GM04504 (cell line): ENCODE data around the gene ATP8B4.
A peak's percentile ranks its signal among the peaks of the same experiment; 100 is the strongest.

Source experiments
- DNase-seq: peaks from one replicate; pipeline ENCODE4 v3.0.0-alpha.2; 2012; ENCODE audit warnings: low read depth

ATP8B4 gene

DNA sequence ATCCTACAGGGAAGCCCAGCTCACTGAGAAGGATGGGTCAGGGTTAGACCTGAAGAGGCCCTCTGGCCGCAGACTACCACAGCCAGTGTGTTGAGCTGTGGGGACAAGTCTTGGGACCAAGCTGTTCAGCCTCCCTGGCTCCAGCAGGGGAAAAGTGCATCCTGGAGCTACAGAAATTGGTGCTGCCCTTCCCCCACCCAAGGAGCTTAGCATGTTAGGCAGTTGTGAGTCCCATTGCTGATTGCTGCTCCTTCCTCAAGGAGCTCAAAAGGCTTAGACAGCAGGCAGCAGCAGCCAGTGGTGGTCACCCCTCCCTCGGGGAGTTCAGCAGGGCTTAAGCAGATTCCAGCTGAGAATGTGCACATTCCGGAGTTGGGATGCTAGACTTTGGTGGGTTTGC lies 165.6 kb downstream of the ATP8B4 start:
- no peak for DNase-seq

DNA sequence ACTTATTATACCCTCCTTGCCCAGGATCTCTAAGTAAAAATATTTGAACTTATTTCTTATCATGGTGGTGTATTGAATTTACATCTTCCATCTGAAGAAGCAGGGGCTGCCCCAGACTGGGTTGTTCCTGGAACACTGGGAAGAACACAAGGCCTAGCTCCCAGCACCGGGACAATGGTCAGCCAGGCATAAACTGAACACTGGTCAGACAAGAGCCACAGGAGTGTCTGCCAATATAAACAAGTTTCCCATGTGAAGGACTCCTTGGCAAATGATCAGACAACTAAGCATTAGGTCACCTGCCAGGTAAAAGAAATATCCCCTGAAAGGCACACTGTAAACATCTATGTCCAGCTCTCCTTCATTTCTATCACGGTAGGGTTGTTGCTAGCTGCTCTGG lies 172.4 kb downstream of the ATP8B4 start:
- DNase-seq: no peak

DNA sequence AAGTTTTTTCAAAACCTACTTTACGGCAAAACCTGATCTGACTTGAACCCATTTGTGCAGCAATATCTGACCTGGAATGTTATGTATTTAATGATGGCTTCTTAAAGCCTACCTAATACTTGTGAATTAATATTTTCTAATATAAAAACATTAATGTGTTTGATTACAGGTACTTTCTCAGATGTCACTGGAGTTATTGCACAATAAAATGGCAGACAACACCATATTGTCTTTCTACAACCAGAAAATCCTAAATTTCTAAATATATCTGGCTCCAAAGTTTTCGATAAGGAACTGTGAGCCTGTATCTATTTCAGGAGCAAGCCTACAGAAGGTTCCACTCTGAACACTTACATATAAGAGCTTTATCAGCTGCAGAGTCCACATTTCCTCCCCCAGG lies 184.5 kb downstream of the ATP8B4 start:
- no peak for DNase-seq

DNA sequence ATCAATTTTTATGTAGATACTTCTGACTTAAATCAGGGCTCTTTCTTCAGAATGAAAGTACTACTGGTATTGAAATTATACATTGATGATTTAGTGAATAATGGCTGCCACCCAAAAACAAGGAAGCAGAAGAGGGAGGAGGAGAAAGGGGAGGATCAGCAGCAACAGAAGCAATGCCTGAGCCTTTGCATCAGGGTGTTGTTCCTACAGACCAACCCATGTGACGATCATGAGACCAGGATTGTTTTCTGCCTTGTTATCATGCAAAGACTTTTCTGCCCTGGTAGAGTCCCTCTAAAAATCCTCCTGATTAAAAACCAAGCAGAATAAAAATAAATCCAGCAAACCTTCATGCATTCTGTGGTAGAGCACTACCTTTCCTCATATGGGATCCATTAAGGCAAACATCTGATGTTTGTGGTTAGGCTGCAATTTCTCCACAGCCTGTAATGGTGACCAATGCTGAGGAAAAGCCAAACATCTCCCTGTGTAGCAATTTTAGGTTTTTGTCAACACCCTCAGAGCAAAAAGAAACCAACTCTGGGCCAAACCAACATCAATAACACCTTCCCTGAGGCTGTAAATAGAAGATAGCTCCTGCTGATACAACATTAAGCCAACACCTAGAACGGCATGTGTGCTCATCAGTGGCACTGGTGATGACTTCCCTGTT lies 191.7 kb downstream of the ATP8B4 start:
- DNase-seq: peak; percentile 91

DNA sequence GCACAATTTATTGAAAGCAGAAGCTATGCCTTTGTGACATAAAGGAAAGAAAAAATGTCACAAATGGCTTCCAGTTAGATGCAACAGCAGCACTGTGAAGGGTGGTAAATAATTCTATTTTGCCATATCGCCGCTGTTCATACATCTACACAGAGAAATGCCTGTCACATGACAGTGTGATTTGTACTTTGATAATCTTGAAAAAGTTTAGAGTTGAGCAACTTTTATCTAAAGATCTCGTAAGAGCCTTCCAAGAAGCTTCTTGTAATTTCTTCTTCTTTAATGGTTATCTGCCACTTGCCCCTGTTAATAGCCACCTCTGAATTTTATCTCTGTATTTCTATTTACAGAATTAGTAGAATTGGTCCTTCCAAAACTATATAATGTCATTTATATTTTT lies 192.3 kb downstream of the ATP8B4 start:
- no peak for DNase-seq

DNA sequence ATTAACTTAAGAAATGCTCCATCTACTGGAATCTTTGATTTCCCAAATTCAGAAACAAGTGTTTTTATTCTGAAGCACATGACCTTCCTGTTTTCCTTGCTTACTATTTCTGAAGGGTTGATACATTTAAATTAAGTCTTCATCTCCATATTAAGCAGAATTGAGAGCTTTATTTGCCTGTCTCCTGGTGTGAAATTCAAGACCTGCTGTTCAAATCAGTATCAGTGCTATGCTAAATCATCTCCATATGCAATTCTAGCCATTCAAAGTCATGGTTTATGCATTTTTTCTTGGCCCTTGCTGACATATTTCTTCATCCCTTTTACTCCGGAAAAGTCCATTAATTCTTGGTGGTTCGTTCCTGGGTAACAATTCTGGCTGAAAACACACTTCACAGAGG lies 195.4 kb downstream of the ATP8B4 start:
- DNase-seq: no peak

DNA sequence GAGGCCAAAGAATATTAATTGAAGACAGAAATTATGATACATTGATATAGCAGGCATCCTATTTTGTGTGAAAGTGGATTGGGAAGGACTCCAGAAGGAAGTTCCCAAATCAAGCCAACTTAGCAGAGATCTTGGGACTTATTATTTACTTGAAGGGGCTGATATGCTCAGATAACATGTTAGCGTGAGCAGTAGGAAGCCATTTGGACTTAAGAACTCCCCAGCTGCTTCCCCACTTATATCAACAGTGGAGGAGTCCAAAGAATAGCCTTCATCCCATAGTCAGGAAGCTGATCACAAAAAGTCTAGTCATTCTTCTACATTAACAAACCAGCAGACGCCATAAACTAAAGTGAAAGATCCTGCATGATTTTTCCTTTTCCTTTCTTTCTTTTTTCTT lies 200.0 kb downstream of the ATP8B4 start:
- no peak for DNase-seq

DNA sequence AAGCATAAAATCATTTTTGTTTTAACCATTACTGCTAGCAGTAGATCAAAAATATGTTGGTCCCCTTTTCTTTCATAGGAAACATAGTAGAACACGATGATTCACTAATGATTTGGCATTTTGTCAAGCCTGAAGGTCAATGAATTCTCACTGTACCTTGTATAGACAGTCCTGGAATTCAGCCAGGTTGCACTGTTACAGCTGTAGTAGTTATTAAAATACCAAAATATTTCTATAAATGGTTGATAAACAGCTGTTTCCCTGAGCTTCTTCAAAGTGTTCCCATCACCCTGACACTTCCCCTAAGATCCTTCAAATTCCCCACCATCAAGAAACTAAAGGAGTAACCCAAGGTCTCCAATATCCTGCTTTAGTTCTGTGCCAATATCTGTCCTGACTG lies 200.9 kb downstream of the ATP8B4 start:
- DNase-seq: no peak

DNA sequence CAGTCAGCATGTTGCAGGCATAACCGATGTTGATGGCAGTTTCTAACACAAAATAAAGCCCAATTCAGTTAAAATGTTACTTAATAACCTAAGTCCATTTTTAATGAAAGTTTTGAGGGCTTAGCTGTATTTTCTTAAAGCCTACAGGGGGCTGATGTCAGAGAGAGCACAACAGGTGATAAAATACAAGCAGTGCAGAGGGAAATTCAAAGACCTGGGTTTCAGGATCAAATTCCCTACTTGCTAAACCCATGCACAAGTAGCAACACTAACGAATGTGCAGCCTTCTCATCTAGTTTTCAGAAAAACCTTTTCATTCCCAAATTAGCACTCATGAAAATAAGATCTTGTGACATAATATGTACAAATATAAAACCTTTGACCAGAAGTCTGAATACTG lies 202.0 kb downstream of the ATP8B4 start:
- DNase-seq: no peak

DNA sequence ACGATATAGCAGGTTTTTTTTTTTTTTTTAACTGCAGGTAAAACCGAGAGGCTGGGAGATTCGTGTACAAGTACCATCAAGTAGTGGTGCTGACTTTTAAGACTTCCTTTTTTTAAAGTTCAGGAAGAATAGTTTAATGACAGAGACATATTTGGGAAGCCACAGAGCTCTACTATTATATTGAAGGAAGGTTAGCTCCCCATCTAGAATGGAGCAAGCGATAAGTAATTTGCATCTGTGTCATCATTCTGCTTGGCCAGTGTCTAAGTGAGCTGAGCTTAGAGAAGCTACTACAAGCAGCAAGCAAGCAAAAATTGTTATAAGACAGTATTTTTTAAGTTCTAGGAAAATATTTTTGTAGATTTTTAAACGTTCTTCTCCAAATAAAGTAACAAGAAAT lies 203.2 kb downstream of the ATP8B4 start:
- no peak for DNase-seq

DNA sequence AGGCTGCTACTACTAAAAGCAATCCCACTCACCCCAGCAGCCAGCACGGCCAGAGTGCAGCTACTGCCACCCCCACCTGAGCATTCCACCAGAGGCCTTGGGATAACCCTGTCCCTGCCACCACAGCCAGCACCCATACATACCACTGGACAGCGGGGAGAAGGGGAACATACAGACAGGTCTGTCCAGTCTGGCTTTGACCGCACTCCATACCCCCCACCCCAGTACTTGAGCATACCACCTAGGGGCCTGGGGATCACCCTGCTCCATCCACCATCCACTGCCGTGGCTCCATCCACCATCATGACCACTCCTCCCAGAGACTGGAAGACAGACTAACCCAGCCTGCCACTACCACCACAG lies 210.1 kb downstream of the ATP8B4 start:
- DNase-seq: no peak

DNA sequence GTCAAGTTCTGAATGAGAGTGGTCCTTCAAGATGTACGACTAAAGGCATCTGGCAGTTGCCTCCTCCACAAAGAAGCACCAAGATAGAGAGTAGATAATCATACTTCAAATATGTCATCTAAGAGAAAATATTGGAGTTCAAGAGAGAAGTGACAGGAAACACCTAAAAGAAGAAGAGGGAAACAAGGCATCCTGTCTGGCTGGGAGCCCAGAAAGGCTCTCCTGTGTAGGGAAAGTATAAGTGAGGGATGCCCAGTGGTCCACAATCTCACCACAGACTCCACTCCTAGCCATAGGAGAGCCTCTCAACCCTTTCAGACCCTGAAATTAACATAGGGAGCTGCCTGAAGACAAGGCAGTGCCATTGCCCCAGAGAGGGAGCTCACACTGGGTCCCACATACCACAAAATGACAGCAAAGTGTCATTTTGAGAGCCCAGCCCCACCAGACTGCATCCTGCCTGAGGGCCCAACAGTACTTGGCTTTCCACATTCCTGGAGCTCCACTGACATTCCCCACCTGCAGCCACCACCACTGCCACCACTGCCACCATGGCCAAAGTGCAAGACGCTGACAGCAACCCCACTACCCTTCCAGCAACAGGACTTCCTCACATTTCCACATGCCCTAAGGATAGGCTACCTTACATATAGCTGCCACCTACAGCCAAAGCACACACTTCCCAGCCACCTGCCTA lies 210.6 kb downstream of the ATP8B4 start:
- DNase-seq: no peak

DNA sequence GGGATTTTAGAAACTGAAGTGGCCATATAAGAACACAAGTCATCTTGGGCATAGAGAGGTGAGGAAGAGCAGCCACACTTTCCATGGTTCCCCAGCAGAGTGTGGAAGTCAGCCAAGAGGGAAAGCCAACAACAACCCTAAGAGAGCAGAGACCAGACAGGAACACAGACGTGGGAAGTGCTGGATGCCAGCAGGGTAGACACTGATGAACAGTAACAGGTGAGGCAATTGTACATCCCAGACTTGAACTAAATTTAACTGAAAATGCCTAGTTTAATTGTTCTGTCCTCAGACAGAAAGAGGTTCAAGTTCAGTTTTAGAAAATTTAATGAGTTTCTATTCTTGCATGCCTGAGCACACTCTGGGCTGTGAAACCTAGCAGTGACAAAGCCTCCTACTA lies 212.1 kb downstream of the ATP8B4 start:
- no peak for DNase-seq

DNA sequence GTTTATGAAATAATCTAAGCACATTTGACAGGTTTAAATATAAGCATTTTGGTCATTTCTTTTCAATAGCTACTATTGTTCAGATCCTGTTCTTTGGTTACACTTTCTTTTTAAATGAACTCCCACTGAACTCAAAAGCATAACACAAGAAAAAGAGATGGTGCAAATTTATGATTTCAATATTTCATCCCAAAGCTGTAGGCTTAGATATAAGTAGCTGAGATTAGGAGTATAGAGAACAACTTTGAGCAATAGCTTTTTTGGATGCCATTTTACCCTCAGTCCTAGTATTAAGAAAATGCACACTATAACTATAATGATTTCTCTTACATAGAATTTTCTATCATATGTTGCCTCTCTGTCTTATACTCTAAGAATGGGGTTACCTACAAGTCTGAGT lies 213.8 kb downstream of the ATP8B4 start:
- no peak for DNase-seq

DNA sequence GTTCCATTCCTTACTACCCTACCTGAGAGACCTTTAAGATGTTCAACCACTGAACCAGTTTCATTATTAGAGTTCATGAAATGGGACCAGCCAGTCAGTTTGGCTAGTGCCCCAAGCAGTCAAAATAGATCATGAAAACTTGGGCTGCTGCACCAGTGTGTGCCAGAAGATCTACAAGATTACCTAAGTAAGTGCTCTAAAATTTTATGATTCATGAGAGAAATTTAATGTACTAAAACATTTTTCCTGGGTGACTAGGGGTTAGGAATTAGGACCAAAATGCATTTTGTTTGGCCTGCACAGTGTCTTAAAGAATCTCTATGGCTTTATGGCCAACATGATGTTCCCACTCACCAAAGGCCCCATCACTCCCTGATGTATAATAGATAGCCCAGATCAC lies 214.7 kb downstream of the ATP8B4 start:
- no peak for DNase-seq

DNA sequence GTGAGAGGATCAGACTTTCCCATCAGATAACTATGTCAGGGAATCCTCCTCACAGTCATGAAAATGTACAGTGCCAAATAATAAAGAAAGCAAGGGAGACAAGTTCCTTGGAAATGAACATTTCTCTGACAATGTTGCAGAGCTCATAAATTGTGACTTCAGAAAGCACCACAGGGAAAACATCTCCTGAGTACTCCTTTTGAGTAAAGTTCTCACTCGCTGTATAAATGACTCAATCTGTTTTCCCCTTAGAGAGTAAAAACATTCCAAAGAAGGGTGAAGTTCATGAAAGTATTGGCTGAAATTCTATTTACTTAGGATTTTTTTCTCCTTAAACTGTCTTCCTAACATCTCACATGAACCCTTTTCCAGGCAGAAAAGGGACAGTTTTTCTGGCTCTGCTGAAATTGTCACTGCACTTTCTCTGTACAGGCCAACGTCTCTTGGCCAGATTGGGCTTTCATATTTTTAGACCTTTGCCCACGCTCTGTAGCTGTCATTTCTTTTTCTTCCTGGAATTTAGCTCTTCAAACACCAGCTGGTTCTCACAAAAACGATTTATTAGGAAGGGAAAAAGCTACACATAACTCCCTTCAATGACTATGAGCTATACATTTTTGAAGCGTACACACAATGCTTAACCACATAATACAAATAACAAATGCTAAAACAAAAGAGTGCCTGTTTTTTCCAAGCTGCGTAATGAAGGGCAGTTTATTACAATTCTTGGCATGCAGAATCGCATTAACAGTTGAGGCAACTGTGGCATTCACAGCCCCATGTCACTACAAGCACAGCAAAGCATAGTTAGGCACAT lies 216.1 kb downstream of the ATP8B4 start:
- peak; percentile 81 for DNase-seq

DNA sequence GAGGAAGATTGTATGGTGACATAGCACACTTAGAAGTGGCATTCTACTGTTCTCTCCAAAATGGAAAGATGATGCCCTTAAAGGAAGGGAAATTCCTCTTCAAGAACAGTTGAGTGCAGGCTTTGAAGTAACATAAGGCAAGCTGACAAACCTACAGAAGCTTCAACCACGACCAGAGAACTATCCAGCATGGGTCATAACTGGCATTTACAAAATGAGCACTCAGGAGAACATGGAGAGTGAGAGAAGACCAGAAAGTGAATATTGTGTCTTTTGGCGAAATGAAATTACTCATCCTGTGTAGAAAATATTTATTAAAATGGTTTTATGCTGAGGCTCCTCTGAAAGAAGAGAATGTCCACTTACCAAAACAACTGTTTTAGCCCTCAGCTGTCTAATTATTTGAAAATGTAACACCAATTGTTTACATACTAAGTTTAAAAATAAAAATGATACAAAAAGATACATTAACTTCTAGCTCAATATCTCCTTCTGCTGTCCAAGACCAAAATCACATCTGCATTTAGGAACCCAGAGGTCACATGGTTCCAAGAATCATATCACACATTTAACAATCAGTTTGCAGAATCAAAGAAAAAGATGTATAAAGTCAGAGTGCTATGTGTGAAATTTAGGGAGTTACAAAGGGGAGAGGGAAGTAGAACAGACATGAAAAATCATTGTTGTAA lies 216.9 kb downstream of the ATP8B4 start:
- no peak for DNase-seq

DNA sequence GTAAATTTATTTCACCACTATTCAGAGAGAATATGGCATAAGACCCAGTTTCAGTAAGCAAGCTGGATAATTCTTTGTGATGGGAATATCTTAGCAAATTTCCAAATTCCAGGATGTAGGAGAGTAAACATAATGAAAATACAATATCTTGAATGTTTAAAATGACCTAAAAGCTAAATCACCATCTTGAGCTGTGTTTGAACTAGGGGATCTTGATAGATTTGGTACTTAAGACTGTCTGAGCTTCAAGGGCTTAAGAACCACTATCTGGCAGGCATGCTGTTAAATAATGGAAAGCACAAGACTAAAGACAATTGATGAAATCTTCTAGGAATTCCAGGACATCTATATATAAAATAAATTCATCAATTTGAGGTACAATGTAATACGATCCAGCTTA lies 217.7 kb downstream of the ATP8B4 start:
- DNase-seq: no peak

DNA sequence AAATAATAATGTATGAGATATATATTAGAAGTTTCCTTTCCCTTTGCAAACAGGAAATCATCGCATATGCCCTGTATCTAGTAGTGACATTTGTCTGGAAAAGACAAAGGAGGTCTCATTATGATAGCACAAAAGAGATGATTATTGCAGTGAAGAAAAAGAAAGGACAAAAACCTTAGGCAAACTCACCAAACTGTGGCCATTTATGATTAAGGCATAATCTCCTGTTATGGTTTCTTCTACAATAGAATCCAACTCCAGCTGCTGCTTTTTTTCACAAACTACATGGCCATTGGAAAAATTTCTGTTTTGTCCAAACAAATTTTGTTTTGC lies 218.2 kb downstream of the ATP8B4 start:
- DNase-seq: no peak

DNA sequence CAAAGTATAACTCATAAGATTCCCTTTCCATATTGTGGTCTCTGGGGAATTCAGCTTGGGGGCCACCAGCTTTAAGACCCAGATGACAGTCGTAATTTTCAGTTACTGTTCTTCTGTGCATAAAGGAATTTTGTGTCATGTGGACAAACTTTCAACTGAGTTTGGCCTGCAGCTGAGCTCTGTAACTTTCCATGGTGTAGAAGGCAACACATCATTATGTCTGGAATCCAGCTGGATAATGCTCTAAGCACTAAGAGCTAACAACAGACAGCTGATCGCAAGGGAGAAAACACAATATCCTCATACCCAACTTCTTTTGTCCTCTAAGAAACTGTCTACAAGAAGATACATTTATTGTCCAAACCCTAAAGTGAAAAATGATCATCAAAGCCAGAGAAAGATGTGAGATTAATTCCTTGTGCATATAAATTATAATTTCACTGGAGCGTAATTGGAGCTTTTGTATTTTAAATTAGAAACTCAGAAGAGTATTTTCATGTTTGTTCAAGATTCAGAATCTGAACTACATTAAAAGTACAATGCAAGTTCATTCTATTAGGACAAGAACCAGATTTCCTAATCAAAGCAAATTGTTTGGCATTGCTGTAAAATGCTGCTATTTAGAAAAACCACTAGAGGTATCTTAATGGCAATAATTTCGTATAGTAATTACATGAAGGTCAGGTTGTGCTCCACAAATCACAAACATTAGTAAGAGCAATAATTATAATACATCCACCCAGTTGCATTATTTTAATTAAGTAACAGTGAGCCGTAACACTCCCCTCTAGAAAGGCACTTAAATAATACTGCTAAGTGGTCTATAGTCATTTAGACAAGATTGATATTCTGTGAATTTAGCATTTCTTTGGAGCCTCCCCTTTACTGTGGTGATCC lies 218.8 kb downstream of the ATP8B4 start:
- no peak for DNase-seq

DNA sequence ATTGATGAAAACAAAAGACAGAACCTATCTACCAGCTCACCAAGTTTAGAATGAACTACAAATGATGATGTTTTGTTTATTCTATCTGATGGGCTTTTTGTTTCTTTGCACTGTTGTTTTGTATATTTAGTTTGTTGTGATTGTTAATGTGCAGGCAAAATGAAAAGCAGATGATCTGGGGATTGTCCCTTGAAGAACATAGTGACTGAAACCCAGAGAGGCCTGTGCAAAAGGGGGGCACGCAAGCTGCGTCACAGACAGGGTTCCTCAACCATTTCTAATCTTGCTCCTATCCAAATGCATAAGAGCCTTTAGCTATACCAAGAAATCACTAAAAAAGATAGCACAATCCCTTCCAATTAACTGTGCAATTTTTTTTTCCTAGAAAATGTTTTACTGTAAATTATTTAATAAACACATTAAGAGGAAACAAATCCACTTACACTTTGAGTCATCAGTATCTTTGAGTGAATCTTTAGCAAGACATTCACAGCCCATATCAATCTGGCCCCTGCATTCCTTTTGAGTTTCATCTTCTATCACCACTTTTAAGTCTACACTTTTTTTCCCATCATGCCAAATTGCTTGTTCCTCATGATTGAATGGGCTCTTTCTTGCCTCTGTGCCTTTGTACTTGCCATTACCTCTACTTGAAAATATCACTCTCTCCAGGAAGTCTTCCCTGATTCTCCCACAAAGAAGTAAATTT lies 220.3 kb downstream of the ATP8B4 start:
- no peak for DNase-seq
